ENCODE data around the gene PHLDA3. TPM values are rescaled to one million over a fixed set of nuclear protein-coding genes. Genes with fewer than 3 reads are reported as not detected.
"Not testable (repeated sequence)": the region's sequence is repeated elsewhere in the genome, so short reads cannot be mapped to it uniquely, and the experiment has no call there.

The PHLDA3 gene
- total RNA-seq, 1 donor from 2014 or later = 1.9 TPM

- Histone ChIP-seq H3K36me3 (no peaks in the 10 kb centered on the region), H3K9ac (no peak overlapping the region), H3F3A (ENCODE audit: low read depth) (peaks cover 19% of the 10 kb centered on the region), H3K4me2 (no peak overlapping the region), H2AFZ (replicated peaks) (no peak overlapping the region), H3K4me3 (no peak overlapping the region), H3K9me3 (ENCODE audit: low read depth) (no peaks in the 10 kb centered on the region), H3K79me2 (ENCODE audit: low read depth) (no peaks in the 10 kb centered on the region), H3K4me1 (peaks cover 3% of the 10 kb centered on the region), H3K27me3 (peaks cover 33% of the 10 kb centered on the region), H3K27ac (no peak overlapping the region), H4K20me1 (ENCODE audit: low read depth) (no peaks in the 10 kb centered on the region)
- Mint-ChIP-seq H3K4me3 (no peak overlapping the region), H3K27ac (no peak overlapping the region), H3K27me3 (ENCODE audit: insufficient read depth, low read depth) (peaks cover 27% of the 10 kb centered on the region), H3K4me1 (peaks cover 23% of the 10 kb centered on the region), H3K9me3 (no peaks in the 10 kb centered on the region), H3K36me3 (no peaks in the 10 kb centered on the region)
- DNase-seq (ENCODE audit: low spot score) = no peak
- TF ChIP-seq EZH2phosphoT487 (IDR thresholded peaks at IDR 0.05) = no peak
- TF ChIP-seq, protein P1, sequence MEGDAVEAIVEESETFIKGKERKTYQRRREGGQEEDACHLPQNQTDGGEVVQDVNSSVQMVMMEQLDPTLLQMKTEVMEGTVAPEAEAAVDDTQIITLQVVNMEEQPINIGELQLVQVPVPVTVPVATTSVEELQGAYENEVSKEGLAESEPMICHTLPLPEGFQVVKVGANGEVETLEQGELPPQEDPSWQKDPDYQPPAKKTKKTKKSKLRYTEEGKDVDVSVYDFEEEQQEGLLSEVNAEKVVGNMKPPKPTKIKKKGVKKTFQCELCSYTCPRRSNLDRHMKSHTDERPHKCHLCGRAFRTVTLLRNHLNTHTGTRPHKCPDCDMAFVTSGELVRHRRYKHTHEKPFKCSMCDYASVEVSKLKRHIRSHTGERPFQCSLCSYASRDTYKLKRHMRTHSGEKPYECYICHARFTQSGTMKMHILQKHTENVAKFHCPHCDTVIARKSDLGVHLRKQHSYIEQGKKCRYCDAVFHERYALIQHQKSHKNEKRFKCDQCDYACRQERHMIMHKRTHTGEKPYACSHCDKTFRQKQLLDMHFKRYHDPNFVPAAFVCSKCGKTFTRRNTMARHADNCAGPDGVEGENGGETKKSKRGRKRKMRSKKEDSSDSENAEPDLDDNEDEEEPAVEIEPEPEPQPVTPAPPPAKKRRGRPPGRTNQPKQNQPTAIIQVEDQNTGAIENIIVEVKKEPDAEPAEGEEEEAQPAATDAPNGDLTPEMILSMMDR (IDR thresholded peaks at IDR 0.05) = no peak
- TF ChIP-seq EZH2 (IDR thresholded peaks at IDR 0.05) = no peak
Observed at GRCh38 chr1:201479201-201479730, 10.3 kb upstream of the PHLDA3 start.

DNA sequence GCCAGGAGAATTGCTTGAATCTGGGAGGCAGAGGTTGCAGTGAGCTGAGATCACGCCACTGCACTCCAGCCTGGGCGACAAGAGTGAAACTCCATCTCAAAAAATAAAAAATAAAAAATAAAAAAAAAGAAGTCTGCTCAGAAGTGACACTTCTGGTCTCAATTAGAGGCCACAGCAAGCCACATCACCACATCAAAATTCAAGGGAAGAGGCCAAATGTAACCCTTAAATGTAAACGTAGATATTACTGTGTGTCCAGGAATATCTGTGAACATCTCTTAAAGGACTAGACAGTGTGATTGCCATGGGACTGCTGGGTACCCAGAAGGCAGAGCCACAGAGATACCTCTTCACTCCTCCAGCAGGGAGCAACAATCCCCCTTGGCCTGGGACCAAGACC lies 9.7 kb upstream of the PHLDA3 start:
- H3K36me3 ChIP-seq; H3K36me3 Mint-ChIP-seq; H3K27ac ChIP-seq; H2AFZ ChIP-seq (replicated peaks); H4K20me1 ChIP-seq (ENCODE audit: low read depth); H3K4me3 Mint-ChIP-seq; H3K79me2 ChIP-seq (ENCODE audit: low read depth); H3K9me3 ChIP-seq (ENCODE audit: low read depth); H3K4me3 ChIP-seq; H3K4me2 ChIP-seq; H3K9ac ChIP-seq; H3K27ac Mint-ChIP-seq; DNase-seq (ENCODE audit: low spot score); H3K4me1 ChIP-seq; H3K9me3 Mint-ChIP-seq: not testable (repeated sequence)
- Mint-ChIP-seq H3K4me1 (peaks cover 23% of the 10 kb centered on the region), H3K27me3 (ENCODE audit: insufficient read depth, low read depth) (peaks cover 27% of the 10 kb centered on the region)
- Histone ChIP-seq H3K27me3 (peaks cover 33% of the 10 kb centered on the region), H3F3A (ENCODE audit: low read depth) (peaks cover 19% of the 10 kb centered on the region)

DNA sequence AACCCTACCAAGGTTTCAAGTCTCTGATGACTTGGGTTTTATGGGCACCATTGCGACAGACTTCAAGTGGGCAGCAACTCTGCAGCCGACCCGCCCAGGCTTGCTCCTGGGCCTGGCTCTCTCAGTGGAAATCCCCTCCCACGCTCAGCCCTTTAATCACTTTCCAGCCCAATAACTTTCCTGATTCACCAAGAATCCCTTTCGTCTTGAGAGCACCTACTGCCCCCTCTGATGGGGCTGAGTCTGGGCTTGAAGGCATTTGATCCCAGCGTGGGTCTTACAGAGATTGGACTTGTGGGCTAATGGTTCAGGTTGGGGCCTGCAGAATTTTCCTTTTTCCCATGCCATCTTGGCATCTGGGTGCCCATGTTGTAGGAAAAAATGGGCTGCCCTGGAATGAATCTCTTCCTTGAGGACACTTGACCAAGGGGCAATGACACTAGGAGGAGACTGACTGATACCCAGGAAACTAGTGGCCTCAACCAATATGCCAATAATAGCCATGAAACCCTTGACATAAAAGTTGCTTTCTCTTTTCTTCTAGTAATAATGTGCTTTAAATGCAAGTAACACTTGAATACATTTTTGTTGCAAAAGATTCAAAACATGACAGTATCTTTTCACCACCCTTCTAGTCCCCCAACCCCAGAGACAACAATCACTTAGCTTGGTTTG lies 7.8 kb upstream of the PHLDA3 start:
- no peak overlapping the region for H3K4me3 Mint-ChIP-seq
- Histone ChIP-seq H3F3A (ENCODE audit: low read depth) (peaks cover 18% of the 10 kb centered on the region), H3K9me3 (ENCODE audit: low read depth) (no peaks in the 10 kb centered on the region), H4K20me1 (ENCODE audit: low read depth) (no peaks in the 10 kb centered on the region), H2AFZ (replicated peaks) (no peak overlapping the region), H3K27me3 (peaks cover 39% of the 10 kb centered on the region), H3K4me3 (no peak overlapping the region), H3K4me1 (peaks cover 3% of the 10 kb centered on the region), H3K27ac (no peak overlapping the region), H3K9ac (no peak overlapping the region), H3K79me2 (ENCODE audit: low read depth) (no peaks in the 10 kb centered on the region), H3K36me3 (no peaks in the 10 kb centered on the region), H3K4me2 (no peak overlapping the region)
- peak overlapping the region; percentile 13 for H3K27ac Mint-ChIP-seq
- peaks cover 2% of the 10 kb centered on the region for H3K9me3 Mint-ChIP-seq
- no peaks in the 10 kb centered on the region for H3K36me3 Mint-ChIP-seq
- DNase-seq (ENCODE audit: low spot score) = no peak
- TF ChIP-seq EZH2 (IDR thresholded peaks at IDR 0.05) = no peak
- peaks cover 20% of the 10 kb centered on the region for H3K4me1 Mint-ChIP-seq
- peaks cover 33% of the 10 kb centered on the region for H3K27me3 Mint-ChIP-seq (ENCODE audit: insufficient read depth, low read depth)

GRCh38 chr1:201475915-201476669 lies 7.1 kb upstream of the PHLDA3 start:
- Histone ChIP-seq H3K36me3 (no peaks in the 10 kb centered on the region), H3F3A (ENCODE audit: low read depth) (peaks cover 12% of the 10 kb centered on the region), H3K4me2 (no peak overlapping the region), H3K27me3 (peaks cover 39% of the 10 kb centered on the region), H3K27ac (no peak overlapping the region), H2AFZ (replicated peaks) (no peak overlapping the region), H3K79me2 (ENCODE audit: low read depth) (no peaks in the 10 kb centered on the region), H4K20me1 (ENCODE audit: low read depth) (no peaks in the 10 kb centered on the region), H3K9ac (no peak overlapping the region), H3K9me3 (ENCODE audit: low read depth) (no peaks in the 10 kb centered on the region), H3K4me1 (peaks cover 3% of the 10 kb centered on the region), H3K4me3 (no peak overlapping the region)
- TF ChIP-seq EZH2 (IDR thresholded peaks at IDR 0.05) (no peak), EZH2phosphoT487 (IDR thresholded peaks at IDR 0.05) (no peak)
- TF ChIP-seq, protein P1 (IDR thresholded peaks at IDR 0.05) = no peak
- Mint-ChIP-seq H3K36me3 (no peaks in the 10 kb centered on the region), H3K27me3 (ENCODE audit: insufficient read depth, low read depth) (peaks cover 29% of the 10 kb centered on the region), H3K27ac (peak overlapping the region; percentile 13), H3K4me1 (peaks cover 18% of the 10 kb centered on the region), H3K9me3 (peaks cover 2% of the 10 kb centered on the region), H3K4me3 (no peak overlapping the region)
- DNase-seq (ENCODE audit: low spot score) = no peak

Data from neural progenitor cell (in vitro differentiated cells).